Mesenchymal stem cell (in vitro differentiated cells and primary cell): Measurements from ENCODE around the gene AIP.
A peak's percentile ranks its signal among the peaks of the same experiment; 100 is the strongest.

Experiments used
- DNase-seq: peaks from one replicate; pipeline ENCODE4 v3.0.0-alpha.2; 2013
- H2AFZ ChIP-seq: one replicate; pipeline ENCODE4 v1.6.1; 2013; ENCODE audit warnings: low read depth, mild to moderate bottlenecking, control low read depth, inconsistent platforms, low read length, moderate library complexity
- H2AK5ac ChIP-seq: 2 replicates; pipeline ENCODE4 v1.6.1; 2013; ENCODE audit warnings: low read length, moderate library complexity, mild to moderate bottlenecking, inconsistent platforms; ENCODE audit not compliant: severe bottlenecking
- H2BK120ac ChIP-seq: one replicate; pipeline ENCODE4 v1.6.1; 2013; ENCODE audit warnings: low read depth, mild to moderate bottlenecking, inconsistent platforms, low read length, moderate library complexity
- H2BK12ac ChIP-seq, 2 experiments: one replicate each; pipeline ENCODE4 v1.6.1; 2013; ENCODE audit warnings: inconsistent platforms in 2 of 2, low read length in 2 of 2, mild to moderate bottlenecking in 2 of 2, moderate library complexity in 2 of 2, control low read depth in 1 of 2
- H2BK15ac ChIP-seq: one replicate; pipeline ENCODE4 v1.6.1; 2013; ENCODE audit warnings: mild to moderate bottlenecking, low read depth, inconsistent platforms; ENCODE audit not compliant: poor library complexity, severe bottlenecking
- H2BK5ac ChIP-seq: 2 replicates; pipeline ENCODE4 v1.6.1; 2013; ENCODE audit warnings: low read depth, mild to moderate bottlenecking, low read length, control low read depth, inconsistent platforms; ENCODE audit not compliant: poor library complexity, severe bottlenecking
- H3K14ac ChIP-seq, 2 experiments: one replicate each; pipeline ENCODE4 v1.6.1; 2013; ENCODE audit warnings: inconsistent platforms in 2 of 2, low read length in 2 of 2, control low read depth in 1 of 2, mild to moderate bottlenecking in 1 of 2, moderate library complexity in 1 of 2
- H3K18ac ChIP-seq, 2 experiments: one replicate each; pipeline ENCODE4 v1.6.1; 2013; ENCODE audit warnings: inconsistent platforms in 2 of 2, low read length in 2 of 2, control low read depth in 1 of 2, low read depth in 1 of 2, mild to moderate bottlenecking in 1 of 2
- H3K23ac ChIP-seq, 2 experiments: one replicate each; pipeline ENCODE4 v1.6.1; 2013; ENCODE audit warnings: inconsistent platforms in 2 of 2, low read length in 2 of 2, mild to moderate bottlenecking in 2 of 2, moderate library complexity in 2 of 2, control low read depth in 1 of 2
- H3K27ac ChIP-seq: 2 replicates; pipeline ENCODE4 v1.5.1; 2013; ENCODE audit warnings: mild to moderate bottlenecking, moderate library complexity, low read length, control low read depth, inconsistent platforms; ENCODE audit not compliant: poor library complexity, severe bottlenecking
- H3K27me3 ChIP-seq, 2 experiments: 2 replicates each; pipeline versions ENCODE4 v1.6.1 to v1.7.0; 2013; ENCODE audit warnings: low read length in 2 of 2, mild to moderate bottlenecking in 2 of 2, moderate library complexity in 2 of 2, control low read depth in 1 of 2, inconsistent platforms in 1 of 2; ENCODE audit not compliant: control insufficient read depth in 1 of 2, insufficient read depth in 1 of 2
- H3K36me3 ChIP-seq, 2 experiments: 2 replicates each; pipeline versions ENCODE4 v1.6.1 to v1.7.0; 2013; ENCODE audit warnings: low read length in 2 of 2, control low read depth in 1 of 2, inconsistent platforms in 1 of 2, low read depth in 1 of 2, mild to moderate bottlenecking in 1 of 2; ENCODE audit not compliant: insufficient read depth in 2 of 2, control insufficient read depth in 1 of 2
- H3K4ac ChIP-seq, 2 experiments: one replicate each; pipeline ENCODE4 v1.6.1; 2013; ENCODE audit warnings: inconsistent platforms in 2 of 2, low read length in 2 of 2, mild to moderate bottlenecking in 2 of 2, moderate library complexity in 2 of 2, control low read depth in 1 of 2, low read depth in 1 of 2
- H3K4me1 ChIP-seq: 2 replicates; pipeline ENCODE4 v1.6.1; 2013; ENCODE audit warnings: low read depth, low read length, control low read depth; ENCODE audit not compliant: control insufficient read depth, insufficient read depth
- H3K4me2 ChIP-seq: 2 replicates; pipeline ENCODE4 v1.6.1; 2013; ENCODE audit warnings: low read length, mild to moderate bottlenecking, inconsistent platforms; ENCODE audit not compliant: poor library complexity, severe bottlenecking
- H3K4me3 ChIP-seq, 2 experiments: 2 replicates each; pipeline versions ENCODE4 v1.5.1 to v1.7.0; 2013; ENCODE audit warnings: low read length in 2 of 2, mild to moderate bottlenecking in 2 of 2, control low read depth in 1 of 2, low read depth in 1 of 2; ENCODE audit not compliant: insufficient read depth in 1 of 2
- H3K79me1 ChIP-seq: replicated peaks from 2 replicates; pipeline ENCODE4 v1.6.1; 2013; ENCODE audit warnings: mild to moderate bottlenecking, control low read depth, low read length, inconsistent platforms; ENCODE audit not compliant: poor library complexity, severe bottlenecking
- H3K9ac ChIP-seq: 2 replicates; pipeline ENCODE4 v1.7.0; 2013; ENCODE audit warnings: mild to moderate bottlenecking, low read length, moderate library complexity
- H3K9me3 ChIP-seq: 2 replicates; pipeline ENCODE4 v1.7.0; 2013; ENCODE audit warnings: mild to moderate bottlenecking, low read length; ENCODE audit not compliant: control insufficient read depth
- H4K8ac ChIP-seq: one replicate; pipeline ENCODE4 v1.6.1; 2013; ENCODE audit warnings: inconsistent platforms, mild to moderate bottlenecking, low read length, moderate library complexity
- H4K91ac ChIP-seq: one replicate; pipeline ENCODE4 v1.6.1; 2013; ENCODE audit warnings: mild to moderate bottlenecking, low read length, inconsistent platforms
- WGBS: methylation state at CpG from one replicate; pipeline ENCODE4 v1.1.7; 2013; ENCODE audit warnings: mixed read lengths; 5-methylcytosine and 5-hydroxymethylcytosine counted together

The AIP gene

DNA sequence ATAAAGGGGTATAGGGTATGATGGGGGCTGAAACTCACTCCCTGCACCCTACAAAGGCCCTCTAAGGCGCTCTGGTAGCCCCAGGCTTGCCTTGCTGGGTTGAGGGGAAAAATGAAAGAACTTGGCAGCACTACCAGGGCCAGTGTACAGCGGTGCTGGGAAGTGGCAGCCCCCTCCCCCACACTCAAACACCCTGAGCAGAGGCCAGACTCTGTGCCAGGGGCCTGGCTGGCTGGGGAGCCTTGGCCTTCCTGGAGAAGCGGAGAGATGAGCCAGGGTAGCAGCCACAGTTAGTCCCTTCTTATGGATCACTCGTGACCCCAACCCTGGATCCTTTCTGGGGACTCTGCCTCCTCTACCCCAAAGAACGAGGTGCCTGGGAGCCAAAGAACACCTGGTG, 16.5 kb upstream of the AIP start:
- H3K27ac ChIP-seq, result no peak overlapping the region
- H3K4me1 ChIP-seq, result peaks cover 32% of the 10 kb centered on the region

DNA sequence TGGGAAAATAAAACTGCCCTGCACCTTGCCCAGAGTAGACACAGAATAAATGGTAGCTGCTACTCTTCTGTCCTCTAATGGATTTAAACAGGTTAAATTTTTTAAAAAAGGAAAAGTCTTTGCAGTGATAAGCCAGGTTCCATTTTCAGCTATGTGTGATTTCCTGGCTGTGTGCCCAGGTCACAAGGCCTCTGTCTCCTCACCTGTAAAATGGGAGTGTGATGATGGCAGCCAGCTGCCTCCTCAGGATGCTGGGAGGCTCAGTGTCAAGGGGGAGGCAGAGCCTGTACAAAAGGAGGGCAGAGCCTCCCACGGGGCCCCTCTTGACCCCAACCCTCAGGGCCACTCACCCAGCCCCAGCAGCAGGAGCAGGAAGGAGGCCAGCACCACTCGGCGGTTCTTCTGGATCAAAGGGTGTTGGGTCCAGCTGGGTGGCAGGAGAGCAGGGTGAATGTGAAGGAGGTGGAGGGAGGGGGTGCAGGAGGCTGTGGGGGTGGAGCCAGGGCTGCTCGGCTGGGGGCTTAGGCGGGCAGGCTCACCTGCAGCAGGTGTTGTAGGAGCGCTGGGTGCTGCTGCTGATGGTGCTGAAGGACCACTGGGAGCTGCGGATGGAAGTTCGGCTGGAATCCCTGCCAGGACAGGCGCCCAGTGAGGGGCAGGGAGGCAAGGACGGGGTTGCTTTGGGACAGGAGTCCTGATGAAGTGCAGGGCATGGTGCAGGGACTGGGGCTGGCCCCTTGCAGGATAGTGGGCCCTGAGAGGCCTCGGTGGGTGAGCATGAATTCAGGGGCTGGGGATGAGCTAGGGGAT, 15.7 kb upstream of the AIP start:
- H3K14ac ChIP-seq, result no peak overlapping the region
- no peak overlapping the region for H3K23ac ChIP-seq
- no peak overlapping the region for H2BK15ac ChIP-seq
- no peak overlapping the region for H2BK5ac ChIP-seq
- H3K9me3 ChIP-seq, result no peaks in the 10 kb centered on the region
- H2BK120ac ChIP-seq, result no peak overlapping the region
- H3K4me3 ChIP-seq, result peak overlapping the region in 1 of 2 experiments; percentile 84
- H2BK12ac ChIP-seq, result no peak overlapping the region
- H3K36me3 ChIP-seq, result peaks cover 13 to 17% of the 10 kb centered on the region in 2 experiments
- no peak overlapping the region for H3K18ac ChIP-seq
- DNase-seq, result no peak
- peaks cover 32% of the 10 kb centered on the region for H3K4me1 ChIP-seq
- no peak overlapping the region for H4K91ac ChIP-seq
- H3K9ac ChIP-seq, result peak overlapping the region; percentile 87
- H4K8ac ChIP-seq, result no peak overlapping the region
- H3K27ac ChIP-seq, result no peak overlapping the region
- H3K4ac ChIP-seq, result no peak overlapping the region
- H3K79me1 ChIP-seq, result peaks cover 17% of the 10 kb centered on the region
- H3K4me2 ChIP-seq, result no peak overlapping the region
- no peak overlapping the region for H2AK5ac ChIP-seq
- 86% methylated on average over 11 of the region's 11 CpGs for WGBS
- no peaks in the 10 kb centered on the region for H3K27me3 ChIP-seq
- no peak overlapping the region for H2AFZ ChIP-seq

More for the DNA sequence above, 16.5 kb upstream of the AIP start:
- Histone ChIP-seq H4K91ac (no peak overlapping the region), H3K18ac (no peak overlapping the region), H2BK15ac (no peak overlapping the region), H2BK120ac (no peak overlapping the region), H2BK5ac (no peak overlapping the region), H3K23ac (no peak overlapping the region), H3K27me3 (no peaks in the 10 kb centered on the region), H3K4me3 (no peak overlapping the region), H3K9me3 (no peaks in the 10 kb centered on the region), H3K79me1 (peaks cover 17% of the 10 kb centered on the region), H4K8ac (no peak overlapping the region), H3K36me3 (peaks cover 13 to 17% of the 10 kb centered on the region in 2 experiments), H2BK12ac (peak overlapping the region in 1 of 2 experiments; percentile 25), H2AK5ac (no peak overlapping the region), H3K4me2 (no peak overlapping the region), H3K9ac (no peak overlapping the region), H3K14ac (no peak overlapping the region), H3K4ac (no peak overlapping the region), H2AFZ (no peak overlapping the region)
- 94% methylated on average over 3 of the region's 5 CpGs for WGBS
- no peak for DNase-seq

- Histone ChIP-seq H2BK15ac (peak overlapping the region; percentile 73), H3K4me2 (peak overlapping the region; percentile 86), H4K91ac (no peak overlapping the region), H2BK120ac (no peak overlapping the region), H3K9ac (peak overlapping the region; percentile 87), H4K8ac (no peak overlapping the region), H3K23ac (no peak overlapping the region), H3K4ac (no peak overlapping the region), H3K36me3 (peaks cover 13 to 17% of the 10 kb centered on the region in 2 experiments), H3K18ac (no peak overlapping the region), H3K4me1 (peaks cover 32% of the 10 kb centered on the region), H3K14ac (no peak overlapping the region), H3K27me3 (no peaks in the 10 kb centered on the region), H3K4me3 (peak overlapping the region; percentile 84 to 88), H3K9me3 (no peaks in the 10 kb centered on the region), H2BK5ac (no peak overlapping the region), H2AFZ (no peak overlapping the region), H3K27ac (no peak overlapping the region), H2AK5ac (peak overlapping the region; percentile 27), H3K79me1 (peaks cover 17% of the 10 kb centered on the region), H2BK12ac (peak overlapping the region in 1 of 2 experiments; percentile 6)
- WGBS, result 78% methylated on average over 5 of the region's 5 CpGs
- no peak for DNase-seq
Observed at GRCh38 chr11:67468056-67468455, 14.8 kb upstream of the AIP start.

DNA sequence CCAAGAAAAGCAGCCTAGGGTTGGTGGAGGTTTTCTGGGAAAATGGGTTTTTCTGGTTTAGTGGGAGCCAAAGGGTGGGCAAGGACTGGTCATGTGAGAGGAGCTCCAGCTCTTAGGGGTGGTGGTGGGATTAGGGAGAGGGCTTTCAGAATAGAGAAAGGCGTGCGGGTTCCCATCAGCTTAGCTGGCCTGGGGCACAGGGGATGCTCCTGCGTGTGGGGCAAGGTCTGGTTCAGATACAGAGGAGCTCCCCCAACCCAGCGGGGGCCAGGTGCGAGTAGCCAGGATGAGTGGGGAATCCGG, 14.4 kb upstream of the AIP start:
- no peak overlapping the region for H2BK15ac ChIP-seq
- DNase-seq, result no peak
- peak overlapping the region; percentile 31 for H3K27ac ChIP-seq
- H3K14ac ChIP-seq, result no peak overlapping the region
- peak overlapping the region; percentile 43 for H4K91ac ChIP-seq
- no peaks in the 10 kb centered on the region for H3K9me3 ChIP-seq
- peak overlapping the region in 1 of 2 experiments; percentile 81 for H3K18ac ChIP-seq
- no peak overlapping the region for H2AFZ ChIP-seq
- peak overlapping the region in 1 of 2 experiments; percentile 26 for H3K23ac ChIP-seq
- H4K8ac ChIP-seq, result no peak overlapping the region
- peak overlapping the region in 1 of 2 experiments; percentile 29 for H2BK12ac ChIP-seq
- H3K36me3 ChIP-seq, result peaks cover 13 to 17% of the 10 kb centered on the region in 2 experiments
- no peaks in the 10 kb centered on the region for H3K27me3 ChIP-seq
- 33% methylated on average over 6 of the region's 6 CpGs for WGBS
- no peak overlapping the region for H2BK120ac ChIP-seq
- H3K4ac ChIP-seq, result peak overlapping the region in 1 of 2 experiments; percentile 90
- H3K9ac ChIP-seq, result peak overlapping the region; percentile 87
- H3K4me1 ChIP-seq, result peaks cover 32% of the 10 kb centered on the region
- peak overlapping the region; percentile 86 for H3K4me2 ChIP-seq
- H3K4me3 ChIP-seq, result peak overlapping the region; percentile 84 to 88
- H2AK5ac ChIP-seq, result peak overlapping the region; percentile 18
- H2BK5ac ChIP-seq, result peak overlapping the region; percentile 77
- H3K79me1 ChIP-seq, result peaks cover 17% of the 10 kb centered on the region
